ENCODE data around the gene ZNF827.

Gene ZNF827

GRCh38 chr4:145881989-145882388 lies 56.6 kb downstream of the ZNF827 start:
- CTCF ChIA-PET: no interaction called here
- DNase-seq (ENCODE audit: extremely low spot score): no peak

DNA sequence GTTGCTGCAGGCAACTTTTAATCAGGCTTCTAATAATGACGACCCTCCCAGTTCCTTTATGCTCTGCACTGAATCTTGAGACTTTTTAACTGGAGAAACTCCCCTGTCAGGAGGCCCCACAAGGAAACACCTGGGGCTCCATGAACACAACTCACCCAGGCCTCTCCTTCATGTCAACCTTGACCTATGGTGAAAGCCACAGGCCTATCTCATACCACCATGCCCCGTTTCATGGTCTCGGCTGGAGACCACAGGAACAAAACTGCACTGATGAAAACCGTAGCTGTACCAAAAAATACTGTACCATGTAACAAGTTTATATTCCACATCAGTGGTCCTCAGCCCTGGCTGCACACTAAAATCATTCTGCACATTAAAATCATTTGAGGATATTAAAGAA lies 57.0 kb downstream of the ZNF827 start:
- TF ChIP-seq TARDBP (IDR thresholded peaks at IDR 0.05) (no peak), ARNT (IDR thresholded peaks at IDR 0.05) (no peak), ZNF384 (IDR thresholded peaks at IDR 0.05) (no peak), NFRKB (IDR thresholded peaks at IDR 0.05) (no peak), FOXM1 (IDR thresholded peaks at IDR 0.05; ENCODE audit: borderline replicate concordance) (no peak), LEF1 (IDR thresholded peaks at IDR 0.05; ENCODE audit: borderline replicate concordance) (no peak), HDGF (IDR thresholded peaks at IDR 0.05; ENCODE audit: borderline replicate concordance) (no peak), L3MBTL2 (conservative IDR thresholded peaks at IDR 0.05) (no peak), FOXK2 (IDR thresholded peaks at IDR 0.05) (no peak)
- TF ChIP-seq, protein P1, sequence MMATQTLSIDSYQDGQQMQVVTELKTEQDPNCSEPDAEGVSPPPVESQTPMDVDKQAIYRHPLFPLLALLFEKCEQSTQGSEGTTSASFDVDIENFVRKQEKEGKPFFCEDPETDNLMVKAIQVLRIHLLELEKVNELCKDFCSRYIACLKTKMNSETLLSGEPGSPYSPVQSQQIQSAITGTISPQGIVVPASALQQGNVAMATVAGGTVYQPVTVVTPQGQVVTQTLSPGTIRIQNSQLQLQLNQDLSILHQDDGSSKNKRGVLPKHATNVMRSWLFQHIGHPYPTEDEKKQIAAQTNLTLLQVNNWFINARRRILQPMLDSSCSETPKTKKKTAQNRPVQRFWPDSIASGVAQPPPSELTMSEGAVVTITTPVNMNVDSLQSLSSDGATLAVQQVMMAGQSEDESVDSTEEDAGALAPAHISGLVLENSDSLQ (IDR thresholded peaks at IDR 0.05): no peak
- DNase-seq (ENCODE audit: extremely low spot score): no peak
- CTCF ChIA-PET: interaction anchor here (0.9 kb wide), 1 partner anchor 9 kb away, joined by 3 read pairs; no protein-coding TSS in a partner anchor
- POLR2A ChIA-PET: no interaction called here

More at GRCh38 chr4:145881989-145882388, 56.6 kb downstream of the ZNF827 start:
- POLR2A ChIA-PET: no interaction called here
- TF ChIP-seq TARDBP (IDR thresholded peaks at IDR 0.05) (no peak), CTBP1 (IDR thresholded peaks at IDR 0.05; ENCODE audit: borderline replicate concordance) (no peak), BHLHE40 (IDR thresholded peaks at IDR 0.05; ENCODE audit: borderline replicate concordance) (no peak), FOXM1 (IDR thresholded peaks at IDR 0.05; ENCODE audit: borderline replicate concordance) (no peak), L3MBTL2 (conservative IDR thresholded peaks at IDR 0.05) (no peak), SUZ12 (IDR thresholded peaks at IDR 0.05) (no peak), FOXA1 (IDR thresholded peaks at IDR 0.05) (no peak), HDGF (IDR thresholded peaks at IDR 0.05; ENCODE audit: borderline replicate concordance) (no peak), LEF1 (IDR thresholded peaks at IDR 0.05; ENCODE audit: borderline replicate concordance) (no peak), ZNF384 (IDR thresholded peaks at IDR 0.05) (no peak)

DNA sequence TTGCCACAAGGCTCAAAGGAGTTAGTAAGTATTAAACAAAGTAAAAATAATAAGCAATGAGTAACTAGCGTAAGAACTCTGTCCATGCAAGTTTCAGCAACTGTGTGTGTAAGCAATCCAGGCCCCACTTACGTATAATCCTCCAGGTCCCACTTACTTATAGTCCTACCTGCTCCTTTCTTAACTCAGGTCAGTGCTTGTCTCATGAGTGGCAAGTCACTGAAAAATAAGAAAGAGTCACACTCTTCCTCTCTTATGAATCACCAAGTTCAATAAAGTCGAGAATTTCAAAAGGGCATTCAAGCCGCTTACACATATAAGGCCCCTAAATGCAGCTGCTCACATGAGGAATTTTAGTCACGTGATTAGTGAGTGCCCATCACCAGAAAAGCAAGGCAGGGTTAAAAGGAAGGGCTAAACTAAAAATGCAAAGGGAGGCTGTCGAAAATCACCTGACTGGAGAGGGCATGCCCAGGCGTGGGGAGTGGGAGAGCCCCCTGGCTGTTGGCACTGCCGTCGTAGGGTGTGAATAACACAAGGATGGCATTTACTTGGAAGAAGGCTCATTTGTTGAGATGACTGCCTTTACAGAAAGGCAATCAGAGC lies 58.2 kb downstream of the ZNF827 start:
- TF ChIP-seq SP1 (IDR thresholded peaks at IDR 0.05) (no peak), FOXA1 (IDR thresholded peaks at IDR 0.05) (no peak), L3MBTL2 (conservative IDR thresholded peaks at IDR 0.05) (no peak), NFRKB (IDR thresholded peaks at IDR 0.05) (no peak), LEF1 (IDR thresholded peaks at IDR 0.05; ENCODE audit: borderline replicate concordance) (no peak), FOXM1 (IDR thresholded peaks at IDR 0.05; ENCODE audit: borderline replicate concordance) (no peak), BHLHE40 (IDR thresholded peaks at IDR 0.05; ENCODE audit: borderline replicate concordance) (no peak), TARDBP (IDR thresholded peaks at IDR 0.05) (no peak), ELF4 (IDR thresholded peaks at IDR 0.05) (no peak), SUZ12 (IDR thresholded peaks at IDR 0.05) (no peak), ARNT (IDR thresholded peaks at IDR 0.05) (no peak), HDGF (IDR thresholded peaks at IDR 0.05; ENCODE audit: borderline replicate concordance) (no peak), CTBP1 (IDR thresholded peaks at IDR 0.05; ENCODE audit: borderline replicate concordance) (no peak), ZNF384 (IDR thresholded peaks at IDR 0.05) (no peak), FOXK2 (IDR thresholded peaks at IDR 0.05) (no peak)
- TF ChIP-seq, protein P1 (IDR thresholded peaks at IDR 0.05): no peak
- DNase-seq (ENCODE audit: extremely low spot score): no peak
- ChIA-PET CTCF (interaction anchor here (0.9 kb wide), 1 partner anchor 10 kb away, joined by 3 read pairs; no protein-coding TSS in a partner anchor), POLR2A (no interaction called here)

DNA sequence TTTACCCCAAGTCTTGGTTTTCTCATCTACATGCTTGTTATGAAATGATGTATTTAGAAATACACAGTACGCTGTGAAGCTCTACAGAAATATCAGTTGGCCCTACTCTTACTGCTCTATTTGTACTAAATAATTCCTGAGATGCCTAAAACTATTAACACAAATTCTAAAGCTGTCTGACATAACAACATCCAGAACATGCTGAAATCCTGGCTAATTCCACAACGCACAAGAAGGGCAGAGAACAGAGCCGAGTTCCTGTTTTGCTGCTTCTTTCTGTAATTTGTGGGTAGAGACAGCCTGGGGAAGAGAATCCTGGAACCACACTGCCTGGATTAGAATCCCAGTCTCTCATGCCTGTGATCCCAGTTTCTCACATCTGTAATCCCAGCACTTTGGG lies 59.0 kb downstream of the ZNF827 start:
- TF ChIP-seq SP1 (IDR thresholded peaks at IDR 0.05) (no peak), ELF4 (IDR thresholded peaks at IDR 0.05) (no peak)
- DNase-seq (ENCODE audit: extremely low spot score): no peak
- POLR2A ChIA-PET: no interaction called here
- CTCF ChIA-PET: interaction anchor here (0.6 to 0.8 kb wide), 2 partner anchors 10 to 110 kb away, joined by 3 read pairs; no protein-coding TSS in a partner anchor

DNA sequence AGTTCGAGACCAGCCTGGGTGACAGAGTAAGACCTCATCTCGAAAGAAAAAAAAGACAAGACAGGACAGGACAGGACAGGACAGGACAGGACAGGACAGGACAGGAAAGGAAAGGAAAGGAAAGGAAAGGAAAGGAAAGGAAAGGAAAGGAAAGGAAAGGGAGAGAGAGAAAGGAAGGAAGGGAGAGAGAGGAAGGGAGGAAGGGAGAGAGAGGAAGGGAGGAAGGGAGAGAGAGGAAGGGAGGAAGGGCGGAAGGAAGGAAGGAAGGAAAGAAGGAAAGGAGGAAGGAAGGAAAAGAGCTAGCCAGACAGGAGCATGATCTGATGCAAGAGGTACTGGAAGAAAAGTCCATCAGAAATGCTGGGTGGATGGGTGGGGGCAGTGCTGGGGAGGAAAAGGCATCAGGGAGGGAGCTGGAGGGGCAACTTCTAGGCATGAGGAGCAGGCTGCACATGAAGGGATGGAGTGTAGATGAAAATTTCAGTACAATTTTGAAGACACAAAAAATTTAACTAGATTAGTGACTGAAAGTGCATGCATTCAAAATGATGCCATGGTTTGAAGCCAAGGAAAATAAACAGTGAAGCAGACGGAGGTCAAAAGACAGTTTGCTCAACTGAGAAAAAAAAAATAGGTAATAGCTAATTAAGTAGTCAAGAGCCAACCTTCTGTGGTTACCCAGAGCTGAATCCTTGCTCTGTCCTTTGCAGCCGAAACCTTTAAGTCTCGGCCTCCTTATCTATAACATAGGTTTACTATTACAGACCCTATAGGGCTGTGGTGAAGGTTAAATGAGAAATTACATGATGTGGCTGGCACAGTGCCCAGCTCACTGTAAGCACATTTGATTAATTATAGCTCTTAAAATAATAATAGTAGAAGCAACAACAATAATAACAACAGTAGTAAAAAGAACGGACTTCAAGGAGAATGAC lies 59.9 kb downstream of the ZNF827 start:
- TF ChIP-seq ZNF384 (IDR thresholded peaks at IDR 0.05) (0 out of 2 replicates have a peak, but pooled peaks have one; percentile 29), NFRKB (IDR thresholded peaks at IDR 0.05) (no peak)
- TF ChIP-seq, protein P1 (IDR thresholded peaks at IDR 0.05): peak; percentile 55
- DNase-seq (ENCODE audit: extremely low spot score): peak; percentile 26
- CTCF ChIA-PET: interaction anchor here (0.5 to 0.8 kb wide), 5 partner anchors 9 to 1136 kb away, joined by 3 read pairs; no protein-coding TSS in a partner anchor
- POLR2A ChIA-PET: interaction anchor here (0.6 kb wide), 3 partner anchors 21 to 146 kb away, joined by 3 read pairs; no protein-coding TSS in a partner anchor

Measured in HEK293T (cell line).